Occipital lobe (tissue), 2 donors: ENCODE measurements around the gene CASP9. TPM values are rescaled to one million over a fixed set of nuclear protein-coding genes. Genes with fewer than 3 reads are reported as not detected.
A peak's percentile ranks its signal among the peaks of the same experiment; 100 is the strongest.
"Not testable (repeated sequence)": the region's sequence is repeated elsewhere in the genome, so short reads cannot be mapped to it uniquely, and the experiment has no call there.

ENCODE experiments used
- DNase-seq: peaks from one replicate; lab custom pipeline; 2025; lab: John Stamatoyannopoulos, UW
- total RNA-seq: library from RNA; depleted of rRNA; stranded (reverse); fragments of >200 nt; gene quantifications from one replicate; pipeline ENCODE4 v1.2.3, GENCODE V29; 2014

The CASP9 gene
- total RNA-seq, 1 donor from 2014 or later, result 2.3 TPM

DNA sequence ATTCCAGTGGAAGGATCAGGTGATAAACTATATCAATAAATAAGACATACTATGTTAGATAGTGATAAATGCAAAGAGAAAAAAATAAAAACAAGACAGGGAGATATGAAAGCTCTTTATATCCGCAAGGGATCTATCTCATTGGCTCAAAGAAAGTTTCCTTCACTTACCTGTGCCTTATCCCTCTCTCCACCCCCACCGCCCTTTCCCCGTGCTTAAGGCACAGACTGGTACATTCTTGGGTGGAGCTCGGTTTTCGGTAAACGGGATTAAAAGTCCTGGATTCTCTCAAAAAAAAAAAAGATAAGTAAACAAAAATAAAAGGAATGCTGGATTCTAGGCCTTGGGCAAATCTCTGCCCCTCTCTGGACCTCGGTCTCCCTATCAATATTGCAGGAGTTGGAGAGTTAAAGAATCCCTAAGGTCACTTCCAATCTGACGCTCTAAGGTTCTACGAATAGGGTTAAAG, 2.0 kb upstream of the CASP9 start:
- DNase-seq, result no peak

DNA sequence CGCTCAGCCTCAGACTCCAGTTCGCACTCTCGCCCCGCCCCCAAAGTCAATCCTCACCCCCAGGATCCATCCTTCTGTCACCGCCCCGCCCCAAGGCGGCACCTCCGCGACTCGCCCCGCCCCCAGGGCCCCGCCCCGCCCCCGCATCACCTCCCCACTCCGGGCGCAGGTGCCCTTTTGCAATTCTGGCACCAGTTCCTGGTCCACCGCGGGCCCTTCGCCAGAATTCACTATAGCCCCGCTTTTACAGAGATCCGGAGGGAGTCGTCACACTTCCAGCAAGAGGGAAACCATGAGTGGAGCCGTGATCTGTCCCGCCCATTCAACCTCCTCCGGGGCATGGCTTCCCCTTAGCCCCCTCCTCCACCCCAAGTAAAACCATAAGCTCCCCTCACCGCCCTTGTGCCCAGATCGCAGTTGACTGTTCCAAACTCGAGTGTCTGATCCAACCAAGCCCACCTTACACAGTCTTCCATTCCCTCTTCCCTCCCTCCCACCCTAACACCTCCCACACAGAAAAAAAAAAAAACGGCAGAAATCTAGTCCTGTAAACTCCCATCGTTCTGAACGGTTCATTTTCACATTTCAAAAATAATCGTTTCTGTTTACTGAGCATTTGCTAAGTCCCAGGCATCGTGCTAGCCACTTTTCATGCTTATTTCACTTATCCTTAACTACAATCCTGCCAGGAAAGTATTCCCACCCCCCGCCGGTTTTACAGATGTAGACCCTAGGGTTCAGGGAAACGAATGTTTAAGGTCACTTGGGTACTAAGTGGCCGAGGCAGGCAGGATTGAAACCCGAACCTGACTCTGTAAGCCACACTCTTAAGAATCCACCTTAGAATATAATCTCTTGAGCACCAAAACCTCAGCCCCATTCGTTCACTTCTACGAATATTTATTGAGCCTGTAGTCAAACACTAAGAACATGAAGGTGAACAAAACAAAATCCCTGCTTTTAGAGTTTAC, 1.3 kb upstream of the CASP9 start:
- DNase-seq, result no peak

DNA sequence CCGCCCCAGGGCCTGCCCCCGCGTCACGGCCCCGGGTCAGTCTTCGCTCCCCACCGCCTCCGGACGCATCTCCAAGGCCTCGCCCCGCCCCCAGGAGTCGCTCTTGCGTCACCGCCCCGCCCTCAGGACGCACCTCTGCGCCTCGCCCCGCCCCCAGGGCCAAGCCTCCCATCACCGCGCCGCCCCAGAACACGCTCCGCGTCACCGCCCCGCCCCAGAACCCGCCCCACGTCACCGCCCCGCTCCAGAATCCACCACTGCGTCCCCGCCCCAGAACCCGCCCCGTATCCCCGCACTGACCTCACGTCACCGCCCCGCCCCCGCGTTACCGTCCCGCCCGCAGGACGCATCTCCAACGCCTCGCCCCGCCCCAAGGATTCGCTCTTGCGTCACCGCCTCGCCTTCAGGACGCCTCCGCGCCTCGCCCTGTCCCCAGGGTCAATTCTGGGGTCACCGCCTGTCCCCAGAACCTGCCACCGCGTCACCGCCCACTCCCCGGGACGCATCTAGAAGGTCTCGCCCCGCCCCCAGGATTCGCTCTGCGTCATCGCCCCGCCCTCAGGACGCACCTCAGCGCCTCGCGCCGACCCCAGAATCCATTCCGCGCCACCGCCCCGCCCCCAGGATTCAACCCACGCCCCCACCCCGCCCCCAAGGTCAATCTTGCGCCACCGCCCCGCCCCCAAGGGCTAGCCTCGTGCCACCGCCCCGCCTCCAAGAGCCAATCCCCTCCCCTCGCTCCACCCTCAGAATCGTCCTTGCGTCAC, 451 bp upstream of the CASP9 start:
- peak; percentile 99 for DNase-seq

DNA sequence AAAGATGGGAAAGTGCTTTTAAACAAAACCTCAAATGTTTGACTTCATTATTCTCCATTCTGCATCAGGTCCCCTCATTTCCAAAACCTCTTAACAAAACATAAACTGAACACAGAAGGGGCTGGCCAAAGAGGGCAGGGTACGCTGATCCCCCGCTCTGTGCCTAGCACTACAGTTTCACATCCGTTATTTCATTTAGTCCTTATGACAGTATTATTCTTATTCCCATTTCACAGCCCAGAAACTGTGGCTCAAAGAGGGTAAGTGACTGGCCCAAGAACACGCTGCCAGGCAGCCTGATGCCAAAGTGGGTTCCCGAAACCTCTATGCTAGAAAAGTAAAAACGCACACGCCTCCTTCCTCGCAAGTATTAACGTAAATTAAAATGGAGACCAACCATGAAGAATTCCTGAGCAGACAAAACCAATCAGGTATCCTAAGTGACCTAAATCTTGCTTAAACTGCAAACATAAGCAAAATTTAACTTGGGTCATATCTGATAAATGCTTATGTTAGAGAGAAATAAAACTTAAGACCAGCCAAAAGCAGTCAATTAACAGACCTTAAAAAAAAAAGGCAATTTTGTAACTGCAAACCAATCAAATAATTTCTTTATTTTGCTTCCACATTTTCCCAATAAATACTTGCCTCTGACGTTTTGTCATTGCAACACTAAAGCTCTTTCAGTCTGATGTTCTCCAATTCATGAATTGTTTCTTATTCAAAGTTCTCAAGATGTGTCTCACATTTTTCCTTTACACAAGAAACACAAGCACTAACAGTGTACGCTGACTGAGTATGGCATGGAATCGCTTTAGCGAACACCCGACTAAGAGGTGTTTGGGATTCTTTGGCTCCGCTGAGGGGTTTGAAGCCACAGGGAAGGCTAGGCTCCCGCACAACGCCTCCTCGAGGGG, 653 bp downstream of the CASP9 start:
- no peak for DNase-seq

DNA sequence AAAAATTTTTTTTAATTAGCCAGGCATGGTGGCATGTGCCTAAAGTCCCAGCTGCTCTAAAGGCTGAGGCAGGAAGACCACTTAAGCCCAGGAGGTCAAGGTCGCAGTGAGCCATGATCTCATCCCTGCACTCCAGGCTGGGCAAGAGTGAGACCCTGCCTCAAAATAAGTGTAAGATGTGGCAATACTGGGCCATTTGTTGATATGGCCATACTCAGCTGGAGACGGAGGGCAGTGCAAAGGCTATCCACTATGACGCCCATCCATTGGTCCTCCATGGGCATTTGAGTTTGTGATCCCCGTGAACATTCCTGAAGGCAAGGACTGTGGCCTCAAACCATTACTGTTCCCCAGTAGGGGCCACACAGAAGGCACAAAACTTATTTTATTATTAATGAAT, 1.5 kb downstream of the CASP9 start:
- no peak for DNase-seq

DNA sequence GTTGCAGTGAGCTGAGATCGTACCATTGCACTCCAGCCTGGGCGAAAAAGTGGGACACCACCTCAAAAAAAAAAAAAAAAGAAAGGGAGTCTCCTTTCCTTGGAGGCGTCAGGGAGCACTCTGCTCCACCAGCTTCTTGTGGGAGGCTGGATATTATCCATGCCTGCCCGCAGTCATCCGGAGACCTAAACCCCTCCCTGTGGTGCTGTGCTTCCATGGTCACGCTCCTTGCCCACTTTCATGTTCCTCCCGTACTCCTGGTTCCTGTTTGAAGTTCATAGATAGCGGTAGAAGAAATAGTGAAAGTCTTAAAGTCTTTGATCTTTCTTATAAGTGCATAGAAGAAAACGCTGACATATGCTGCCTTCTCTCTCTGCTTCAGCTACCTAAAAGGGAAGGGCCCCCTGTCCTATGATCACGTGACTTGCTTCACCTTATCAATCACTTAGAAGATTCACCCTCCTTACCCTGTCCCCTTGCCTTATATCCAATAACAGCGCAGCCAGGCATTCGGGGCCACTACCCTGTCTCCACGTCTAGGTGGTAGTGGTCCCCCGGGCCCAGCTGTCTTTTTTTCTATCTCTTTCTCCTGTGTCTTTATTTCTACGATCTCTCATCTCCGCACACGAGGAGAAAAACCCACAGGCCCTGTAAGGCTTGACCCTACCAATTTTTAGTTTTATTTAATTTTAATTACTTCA, 2.7 kb downstream of the CASP9 start:
- DNase-seq, result not testable (repeated sequence)

DNA sequence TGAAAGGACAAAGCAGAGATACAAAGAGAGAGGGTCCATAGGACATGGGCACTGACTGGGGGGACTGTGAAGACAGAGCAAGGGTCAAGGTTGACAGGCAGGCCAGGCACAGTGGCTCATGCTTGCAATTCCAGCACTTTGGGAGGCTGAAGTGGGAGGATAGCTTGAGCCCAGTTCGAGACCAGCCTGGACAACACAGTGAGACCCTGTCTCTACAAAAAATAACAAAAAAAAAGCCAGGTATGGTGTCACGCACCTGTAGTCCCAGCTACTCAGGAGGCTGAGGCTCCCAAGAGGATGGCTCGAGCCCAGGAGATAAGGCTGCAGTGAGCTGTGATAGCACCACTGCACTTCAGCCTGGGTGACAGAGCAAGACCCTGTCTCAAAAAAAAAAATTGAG, 4.4 kb downstream of the CASP9 start:
- no peak for DNase-seq

DNA sequence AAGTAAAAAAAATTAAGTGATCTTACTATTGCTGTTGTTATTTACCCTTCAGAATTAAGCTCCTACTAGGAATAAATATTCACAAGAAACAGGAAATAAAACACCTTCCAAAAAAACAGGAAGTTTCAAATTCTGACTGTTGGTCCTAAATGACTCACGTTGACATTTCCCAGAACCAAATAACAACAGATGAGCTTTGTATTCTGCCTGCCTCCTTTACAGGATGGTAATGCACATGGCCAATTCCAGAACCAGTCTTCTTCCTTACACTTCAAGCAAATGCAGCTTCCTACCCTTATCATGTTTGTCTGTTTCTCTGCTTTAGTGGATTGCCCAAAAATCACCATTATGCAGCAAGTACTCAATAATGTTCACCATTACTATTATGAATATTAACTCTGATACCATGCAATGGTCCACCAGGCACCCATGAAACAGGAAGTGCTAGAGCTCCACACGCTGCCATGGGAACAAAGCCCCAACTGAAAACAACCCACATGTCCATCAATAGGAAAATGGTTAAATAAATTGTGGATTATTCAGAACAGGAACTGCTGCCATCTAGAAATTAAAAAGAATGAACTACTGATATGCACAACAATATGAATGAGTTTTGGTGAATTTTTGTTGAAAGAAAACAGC, 8.9 kb downstream of the CASP9 start:
- no peak for DNase-seq

DNA sequence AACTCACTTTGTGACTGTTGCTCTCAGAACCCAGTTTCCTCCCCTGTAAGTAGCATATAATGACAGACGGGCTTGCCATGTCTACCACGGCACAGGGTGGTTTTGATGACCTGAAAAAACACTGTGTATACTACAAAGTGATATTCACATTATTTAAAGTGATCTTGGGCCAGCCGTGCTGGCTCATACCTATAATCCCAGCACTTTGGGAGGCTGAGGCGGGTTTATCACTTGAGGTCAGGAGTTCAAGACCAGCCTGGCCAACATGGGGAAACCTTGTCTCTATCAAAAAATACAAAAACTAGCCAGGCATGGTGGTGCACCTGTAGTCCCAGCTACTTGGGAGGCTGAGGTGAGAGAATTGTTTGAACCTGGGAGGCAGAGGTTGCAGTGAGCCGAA, 9.5 kb downstream of the CASP9 start:
- DNase-seq, result not testable (repeated sequence)

DNA sequence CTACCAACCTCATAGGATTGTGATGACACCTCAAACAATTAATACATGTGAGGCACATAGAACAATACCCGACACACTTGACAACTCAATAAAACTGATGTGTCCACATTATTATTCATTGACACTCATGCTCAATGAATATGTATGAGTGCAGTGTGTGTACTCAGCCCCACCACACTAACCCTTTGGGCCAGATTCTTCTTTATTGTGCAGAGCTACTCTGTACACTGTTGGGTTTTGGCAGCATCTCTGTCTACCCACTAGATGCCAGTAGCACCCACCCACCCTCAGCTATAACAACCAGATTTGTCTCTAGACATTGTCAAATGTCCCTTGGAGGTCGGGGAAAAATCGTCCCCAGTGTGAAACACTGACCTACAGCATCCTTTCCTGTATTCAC, 10.1 kb downstream of the CASP9 start:
- DNase-seq, result no peak

DNA sequence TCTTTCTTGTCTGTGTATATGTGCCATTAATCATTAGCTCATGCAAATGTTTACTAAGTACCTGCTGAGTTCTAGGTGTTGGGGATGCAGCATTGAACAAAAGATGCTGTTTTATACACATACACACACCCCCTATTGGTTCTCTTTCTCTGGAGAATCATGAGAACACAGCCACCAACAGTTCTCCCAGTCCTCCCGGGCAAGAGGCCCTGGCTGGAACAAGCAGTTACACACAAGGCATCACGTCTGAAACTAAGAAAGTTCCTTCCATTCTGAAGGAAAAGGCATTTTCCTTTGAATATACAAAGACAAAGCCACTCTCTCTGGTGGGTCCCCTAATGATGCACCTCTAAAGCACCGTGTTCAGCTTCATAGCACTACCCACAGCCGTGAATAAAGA, 10.8 kb downstream of the CASP9 start:
- no peak for DNase-seq

DNA sequence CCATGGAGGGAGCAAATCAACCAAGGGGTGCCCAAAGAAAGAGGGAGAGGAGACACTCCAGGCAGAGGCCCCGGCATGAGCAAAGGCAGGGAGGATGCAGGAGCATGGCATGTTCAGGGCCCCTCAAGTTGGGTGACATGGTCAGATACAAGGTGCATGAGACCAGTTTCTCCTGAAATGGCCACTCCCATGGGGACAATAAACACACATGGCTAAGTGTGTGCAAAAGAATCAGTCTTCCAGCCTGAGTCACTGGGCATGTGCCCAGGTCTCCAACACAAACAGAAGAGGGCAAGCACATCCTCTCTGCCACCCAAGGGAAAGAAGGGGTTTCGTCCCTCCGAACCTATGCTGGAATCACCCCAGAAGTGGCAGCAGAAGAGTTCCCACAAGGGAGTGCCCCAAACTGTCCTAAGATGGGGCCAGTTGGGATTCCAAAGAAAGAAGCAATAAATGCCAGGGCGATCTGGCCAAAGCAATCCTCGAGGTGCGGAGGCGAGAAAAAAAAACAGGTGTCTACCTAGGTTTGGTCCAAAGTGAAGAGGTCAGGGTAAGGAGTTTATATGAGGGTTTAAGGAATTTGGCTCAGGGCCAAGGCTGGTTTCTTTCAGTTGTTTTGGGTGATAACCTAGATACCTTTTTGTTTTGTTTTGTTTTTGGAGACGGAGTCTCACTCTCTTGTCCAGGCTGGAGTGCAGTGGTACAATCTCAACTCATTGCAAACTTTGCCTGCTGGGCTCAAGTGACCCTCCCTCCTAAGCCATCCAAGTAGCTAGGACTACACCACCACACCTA, 13.2 kb downstream of the CASP9 start:
- no peak for DNase-seq

DNA sequence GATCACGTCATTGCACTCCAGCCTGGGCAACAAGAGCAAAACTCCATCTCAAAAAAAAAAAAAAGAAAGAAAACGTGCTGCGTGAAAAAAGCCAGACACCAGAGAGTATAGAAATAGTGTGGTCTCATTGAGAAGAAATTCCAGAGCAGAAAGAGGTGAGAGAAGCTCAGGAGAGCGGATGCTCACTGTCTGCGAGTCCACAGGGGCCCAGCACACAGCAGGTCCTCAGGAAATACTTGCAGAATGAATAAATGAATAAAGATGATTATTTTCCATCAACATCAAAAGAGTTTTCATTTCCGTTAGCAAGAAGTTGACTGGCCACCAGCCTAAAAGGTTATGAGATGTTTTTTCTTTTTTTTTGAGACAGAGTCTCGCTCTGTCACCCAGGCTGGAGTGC, 14.4 kb downstream of the CASP9 start:
- no peak for DNase-seq

DNA sequence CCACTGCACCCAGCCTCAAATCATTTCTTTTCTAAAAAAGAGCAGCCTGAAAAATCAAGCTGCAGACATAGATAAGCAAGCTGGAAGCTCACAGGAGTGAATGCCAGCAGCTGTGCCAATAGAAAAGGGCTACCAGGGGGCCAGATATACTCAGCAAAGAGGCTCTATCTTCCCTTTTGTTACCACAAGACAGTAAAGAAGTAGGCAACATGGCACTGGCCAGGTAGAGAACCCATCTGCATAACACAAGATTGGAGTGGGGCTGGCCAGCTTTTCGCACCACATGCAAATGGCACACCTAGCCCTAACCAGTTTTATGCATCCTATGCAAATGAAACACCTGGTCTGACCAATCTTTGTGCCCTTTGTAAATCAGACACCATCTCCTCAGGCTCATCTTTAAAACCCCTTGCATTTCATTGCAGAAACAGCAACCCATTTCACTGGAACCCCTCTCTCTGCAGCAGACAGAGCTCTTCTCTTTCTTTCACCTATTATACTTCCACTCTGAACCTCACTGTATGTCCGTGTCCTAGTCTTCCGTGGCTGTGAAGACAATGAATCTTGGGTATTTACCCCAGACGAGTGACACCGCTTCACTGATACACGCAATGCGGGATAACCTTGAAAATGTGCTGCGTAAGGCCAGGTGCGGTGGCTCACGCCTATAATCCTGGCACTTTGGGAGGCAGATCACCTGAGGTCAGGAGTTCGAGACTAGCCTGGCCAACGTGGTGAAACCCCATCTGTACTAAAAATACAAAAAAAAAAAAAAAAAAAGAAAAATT, 15.1 kb downstream of the CASP9 start:
- no peak for DNase-seq

DNA sequence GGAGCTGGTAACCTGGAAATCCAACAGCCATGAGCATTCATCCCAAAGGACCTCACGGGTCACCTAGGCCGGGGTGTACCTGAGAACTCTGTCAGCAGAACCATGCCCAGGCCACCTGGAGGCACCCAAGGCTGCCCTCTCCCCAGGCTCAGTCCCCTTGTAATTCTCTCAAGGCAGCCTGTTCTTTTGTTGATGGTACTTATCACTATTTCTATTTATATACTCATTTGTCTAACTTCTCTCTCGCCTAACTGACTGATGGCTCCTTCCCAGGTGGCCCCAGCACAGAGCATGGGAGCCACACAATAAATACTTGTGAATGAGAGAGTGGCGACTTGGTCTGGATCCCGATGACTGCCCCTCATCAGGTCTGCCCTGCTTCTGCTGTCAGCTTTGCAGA, 16.7 kb downstream of the CASP9 start:
- no peak for DNase-seq

DNA sequence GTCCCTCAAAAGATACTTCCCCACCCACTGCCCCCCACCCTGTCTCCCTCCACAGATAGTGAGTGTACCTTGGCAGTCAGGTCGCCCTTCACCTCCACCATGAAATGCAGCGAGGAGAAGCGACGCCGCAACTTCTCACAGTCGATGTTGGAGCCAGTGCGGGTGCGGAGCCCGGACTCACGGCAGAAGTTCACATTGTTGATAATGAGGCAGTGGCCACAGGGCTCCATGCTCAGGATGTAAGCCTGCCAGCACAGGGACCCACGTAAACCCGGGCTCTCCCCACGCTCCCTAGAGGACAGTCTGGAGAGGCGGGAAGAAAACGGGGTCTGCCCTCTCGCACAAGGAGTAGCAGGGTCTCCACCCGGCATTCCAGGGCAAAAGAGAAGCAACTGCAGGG, 17.2 kb downstream of the CASP9 start:
- no peak for DNase-seq

DNA sequence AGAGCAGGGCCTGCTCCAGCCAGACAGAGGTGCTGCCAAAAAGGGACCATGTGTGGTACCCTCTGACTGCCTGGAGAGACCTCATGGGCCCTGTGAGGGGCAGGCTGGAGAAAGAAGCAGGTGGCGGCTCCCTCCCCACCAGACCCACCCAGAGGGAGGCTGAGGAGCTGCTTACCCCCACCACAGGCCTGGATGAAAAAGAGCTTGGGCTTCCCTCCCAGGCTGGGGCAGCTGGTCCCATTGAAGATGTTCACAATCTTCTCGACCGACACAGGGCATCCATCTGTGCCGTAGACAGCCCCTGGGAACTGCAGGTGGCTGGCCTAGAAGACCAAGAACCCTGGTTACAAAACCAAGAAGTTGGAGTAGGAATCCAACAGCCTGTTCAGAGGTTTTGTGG, 19.6 kb downstream of the CASP9 start:
- DNase-seq, result no peak

DNA sequence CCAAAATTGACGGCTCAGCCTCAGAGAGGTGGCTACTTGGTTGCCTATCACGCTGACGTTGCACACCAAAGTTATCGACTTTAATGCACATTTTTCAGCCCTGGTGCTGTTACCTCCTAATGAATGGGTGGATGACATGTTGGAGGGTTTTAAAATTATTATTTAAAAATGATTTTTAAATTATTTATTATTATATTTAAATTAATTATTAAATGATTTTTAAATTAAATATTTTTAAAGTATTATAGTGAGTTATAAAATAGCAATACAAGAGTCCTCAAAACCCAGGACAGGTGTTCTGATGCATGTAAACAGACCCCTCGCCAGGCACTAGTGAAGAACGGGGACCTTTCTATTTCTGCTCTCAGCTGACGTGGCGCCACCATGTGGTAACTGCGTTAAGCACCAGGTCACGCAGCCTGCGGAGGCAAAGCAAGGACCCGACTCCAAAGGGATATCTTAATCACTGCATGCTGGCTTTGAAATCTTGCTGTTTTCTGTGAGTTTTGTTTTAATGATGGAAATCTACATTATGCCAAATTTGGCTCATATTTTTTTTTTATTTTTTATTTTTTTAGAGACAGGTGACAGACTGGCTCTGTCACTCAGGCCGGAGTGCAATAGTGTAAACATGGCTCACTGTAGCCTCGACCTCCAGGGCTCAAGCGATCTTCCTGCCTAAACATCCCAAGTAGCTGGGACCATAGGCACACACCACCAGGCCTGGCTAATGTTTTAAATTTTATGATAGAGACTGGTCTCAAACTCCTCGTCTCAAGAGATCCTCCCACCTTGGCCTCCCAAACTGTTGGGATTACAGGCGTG, 22.6 kb downstream of the CASP9 start:
- no peak for DNase-seq
